Measurements from ENCODE around the gene GSK3B. TPM values are rescaled to one million over a fixed set of nuclear protein-coding genes. Genes with fewer than 3 reads are reported as not detected.

Gene GSK3B
- total RNA-seq, 4 donors from 2014 or later, result 29.4 to 39.8 (median 32.5) TPM

GRCh38 chr3:120129718-120130513 lies 35.7 kb upstream of the GSK3B start:
- no peak for TF ChIP-seq CTCF (IDR thresholded peaks at IDR 0.05; ENCODE audit: low read depth)

GRCh38 chr3:120129051-120129450 lies 34.8 kb upstream of the GSK3B start:
- no peak for TF ChIP-seq CTCF (IDR thresholded peaks at IDR 0.05; ENCODE audit: low read depth)

GRCh38 chr3:120125992-120126391 lies 31.7 kb upstream of the GSK3B start:
- TF ChIP-seq CTCF (IDR thresholded peaks at IDR 0.05; ENCODE audit: low read depth), result no peak

GRCh38 chr3:120119846-120120510 lies 25.7 kb upstream of the GSK3B start:
- TF ChIP-seq CTCF (IDR thresholded peaks at IDR 0.05; ENCODE audit: low read depth), result no peak

GRCh38 chr3:120114981-120115380 lies 20.7 kb upstream of the GSK3B start:
- no peak for TF ChIP-seq CTCF (IDR thresholded peaks at IDR 0.05; ENCODE audit: low read depth)

GRCh38 chr3:120114376-120114775 lies 20.1 kb upstream of the GSK3B start:
- TF ChIP-seq CTCF (IDR thresholded peaks at IDR 0.05; ENCODE audit: low read depth), result no peak

Measured in subcutaneous adipose tissue (tissue), 4 donors.